ENCODE results near the gene EOLA1.
A peak's percentile ranks its signal among the peaks of the same experiment; 100 is the strongest.
"Not testable (repeated sequence)": the region's sequence is repeated elsewhere in the genome, so short reads cannot be mapped to it uniquely, and the experiment has no call there.

The EOLA1 gene

GRCh38 chrX:149513825-149514428 is 26.9 kb upstream of the EOLA1 start:
- DNase-seq (ENCODE audit: low read depth), result no peak

- DNase-seq (ENCODE audit: low read depth), result no peak
Observed at GRCh38 chrX:149515954-149516602, 24.7 kb upstream of the EOLA1 start.

- DNase-seq (ENCODE audit: low read depth), result no peak
Observed at GRCh38 chrX:149516604-149517003, 24.2 kb upstream of the EOLA1 start.

- DNase-seq (ENCODE audit: low read depth), result no peak
Observed at GRCh38 chrX:149517308-149517707, 23.5 kb upstream of the EOLA1 start.

GRCh38 chrX:149518236-149518635 is 22.6 kb upstream of the EOLA1 start:
- no peak for DNase-seq (ENCODE audit: low read depth)

- DNase-seq (ENCODE audit: low read depth), result not testable (repeated sequence)
Observed at GRCh38 chrX:149520636-149521277, 20.1 kb upstream of the EOLA1 start.

- DNase-seq (ENCODE audit: low read depth), result no peak
Observed at GRCh38 chrX:149521438-149521837, 19.4 kb upstream of the EOLA1 start.

- no peak for DNase-seq (ENCODE audit: low read depth)
Observed at GRCh38 chrX:149522916-149523315, 17.9 kb upstream of the EOLA1 start.

GRCh38 chrX:149525389-149525788 is 15.4 kb upstream of the EOLA1 start:
- DNase-seq (ENCODE audit: low read depth), result peak; percentile 43

GRCh38 chrX:149525903-149526302 is 14.9 kb upstream of the EOLA1 start:
- DNase-seq (ENCODE audit: low read depth), result not testable (repeated sequence)

GRCh38 chrX:149526318-149527033 is 14.3 kb upstream of the EOLA1 start:
- not testable (repeated sequence) for DNase-seq (ENCODE audit: low read depth)

- DNase-seq (ENCODE audit: low read depth), result no peak
Observed at GRCh38 chrX:149527705-149528104, 13.1 kb upstream of the EOLA1 start.

- DNase-seq (ENCODE audit: low read depth), result no peak
Observed at GRCh38 chrX:149528381-149528780, 12.4 kb upstream of the EOLA1 start.

- no peak for DNase-seq (ENCODE audit: low read depth)
Observed at GRCh38 chrX:149531599-149531998, 9.2 kb upstream of the EOLA1 start.

GRCh38 chrX:149532868-149533267 is 7.9 kb upstream of the EOLA1 start:
- DNase-seq (ENCODE audit: low read depth), result not testable (repeated sequence)

GRCh38 chrX:149533999-149534398 is 6.8 kb upstream of the EOLA1 start:
- DNase-seq (ENCODE audit: low read depth), result not testable (repeated sequence)

- not testable (repeated sequence) for DNase-seq (ENCODE audit: low read depth)
Observed at GRCh38 chrX:149534926-149535602, 5.7 kb upstream of the EOLA1 start.

- not testable (repeated sequence) for DNase-seq (ENCODE audit: low read depth)
Observed at GRCh38 chrX:149537474-149537873, 3.3 kb upstream of the EOLA1 start.

GRCh38 chrX:149539283-149540130 is 1.3 kb upstream of the EOLA1 start:
- DNase-seq (ENCODE audit: low read depth), result peak; percentile 72

- peak; percentile 85 for DNase-seq (ENCODE audit: low read depth)
Observed at GRCh38 chrX:149540131-149540620, 636 bp upstream of the EOLA1 start.

- no peak for DNase-seq (ENCODE audit: low read depth)
Observed at GRCh38 chrX:149541521-149542047, 772 bp downstream of the EOLA1 start.
